ENCODE measurements around the gene AP5Z1.

AP5Z1 gene

DNA sequence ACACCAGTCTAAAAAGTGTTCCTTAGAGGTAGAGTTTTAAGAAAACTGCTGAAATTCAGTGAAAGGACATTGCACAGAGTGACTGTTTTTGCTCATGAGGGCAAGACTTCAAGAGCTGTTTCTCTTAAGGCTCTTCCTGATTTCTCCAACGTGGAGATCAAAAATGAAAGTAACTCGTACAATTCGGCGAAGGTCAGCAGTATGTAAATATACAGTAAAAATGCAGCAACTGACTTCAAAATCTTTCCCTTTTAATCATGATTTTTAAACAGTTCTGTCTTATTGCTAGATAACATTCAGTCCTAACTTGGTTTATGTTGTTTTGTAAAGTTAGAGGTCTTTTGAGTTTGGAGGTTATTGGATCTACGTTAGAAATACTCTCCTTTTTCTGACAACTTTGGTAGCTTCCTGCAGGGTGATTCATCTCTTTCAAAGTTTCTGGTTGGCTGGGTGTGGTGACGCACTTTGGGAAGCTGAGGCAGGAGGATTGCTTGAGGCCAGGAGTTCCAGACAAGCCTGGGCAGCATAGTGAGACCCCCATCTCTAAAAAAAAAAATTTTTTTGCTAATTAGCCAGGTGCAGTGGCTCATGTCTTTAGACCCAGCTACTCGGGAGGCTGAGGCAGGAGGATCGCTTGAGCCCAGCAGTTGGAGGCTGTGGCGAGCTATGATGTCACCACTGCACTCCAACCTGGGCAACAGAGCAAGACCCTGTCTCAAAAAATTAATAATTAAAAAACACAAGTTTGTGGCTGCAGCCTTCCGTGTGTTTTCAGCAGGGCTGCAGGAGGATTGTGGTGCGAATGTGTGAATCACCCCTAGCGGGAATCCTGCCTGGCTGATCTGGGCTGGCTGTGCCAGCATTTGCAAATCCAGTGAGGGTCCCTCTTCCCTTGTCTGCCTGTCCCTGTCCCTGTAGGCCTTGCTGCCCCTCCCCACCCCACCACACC is 29.2 kb upstream of the AP5Z1 start:
- DNase-seq, result no peak

DNA sequence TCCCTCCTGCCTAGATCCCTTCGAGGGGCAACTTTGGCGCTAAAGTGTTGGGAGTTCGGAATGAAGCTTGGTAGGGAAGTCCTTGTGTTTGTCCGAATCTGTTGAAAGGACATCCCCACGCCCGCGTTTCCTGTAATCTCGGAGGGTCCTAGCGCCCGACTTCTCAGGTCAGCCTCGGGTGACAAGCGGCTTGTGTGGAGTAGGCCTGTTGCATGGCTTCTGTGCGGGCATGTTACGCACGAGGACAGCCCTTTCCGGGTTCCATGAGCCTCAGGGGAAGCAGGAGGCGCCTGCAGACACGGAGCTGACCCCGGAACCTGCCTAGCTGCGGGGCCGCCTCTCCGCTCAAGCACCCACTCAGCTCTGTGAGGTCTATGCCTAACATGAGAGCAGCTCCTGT is 28.4 kb upstream of the AP5Z1 start:
- no peak for DNase-seq

DNA sequence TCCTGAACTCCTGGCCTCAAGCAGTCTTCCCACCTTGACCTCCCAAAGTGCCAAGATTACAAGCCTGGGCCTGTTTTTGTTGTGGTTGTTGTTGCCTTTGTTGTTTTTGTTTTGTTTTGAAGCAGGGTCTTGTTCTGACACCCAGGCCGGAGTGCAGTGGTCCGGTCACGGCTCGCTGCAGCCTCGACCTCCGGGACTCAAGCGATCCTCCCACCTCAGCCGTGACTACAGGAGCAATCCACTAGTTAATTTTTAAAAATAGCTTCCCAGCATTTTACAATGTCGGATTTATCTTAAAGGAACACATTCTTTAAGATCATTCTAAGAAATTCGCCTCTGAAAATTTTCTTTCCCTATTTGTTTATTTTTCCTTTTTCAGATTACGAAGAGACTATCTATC is 27.7 kb upstream of the AP5Z1 start:
- DNase-seq, result no peak

DNA sequence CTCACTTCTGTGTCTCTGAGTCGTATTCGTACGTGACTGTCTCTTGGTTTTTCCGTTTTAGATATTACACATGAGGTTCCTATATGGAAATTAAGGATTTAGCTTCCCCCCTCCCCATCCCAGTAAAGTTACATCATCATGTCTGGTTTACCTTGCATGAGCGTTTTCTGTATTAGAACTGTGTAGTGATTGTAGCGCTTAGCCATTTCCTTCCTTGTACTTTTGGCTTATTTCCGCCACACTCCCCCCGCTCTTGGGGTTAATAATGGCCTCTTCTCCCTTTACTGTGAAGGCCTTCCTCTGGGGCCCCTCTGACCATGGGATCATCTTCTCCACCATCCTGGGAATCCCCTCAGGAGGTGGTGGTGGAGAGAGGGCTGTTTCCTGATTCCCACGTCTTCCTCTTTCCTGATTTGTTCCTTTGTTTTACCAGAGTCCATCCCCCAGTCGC is 27.2 kb upstream of the AP5Z1 start:
- no peak for DNase-seq

DNA sequence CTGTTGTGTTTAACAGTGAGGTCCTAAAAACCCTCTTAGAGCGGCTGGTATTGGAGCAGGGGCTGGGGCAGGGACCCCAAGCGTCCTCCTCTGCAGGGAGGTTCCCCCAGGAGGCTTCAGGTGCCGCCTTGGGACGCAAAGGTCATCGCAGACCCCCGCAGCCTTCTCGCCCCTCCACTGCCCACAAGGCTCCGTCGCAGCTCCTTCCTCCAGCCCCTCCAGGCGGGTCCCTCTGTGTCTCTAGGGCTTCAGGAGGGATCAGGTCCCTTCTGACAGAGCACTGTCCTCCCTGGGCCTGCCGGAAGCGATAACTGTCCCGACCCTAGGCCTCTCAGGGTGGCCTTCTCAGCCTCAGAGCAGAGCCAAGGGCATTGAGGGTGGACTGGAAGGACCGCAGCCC is 26.1 kb upstream of the AP5Z1 start:
- no peak for DNase-seq

DNA sequence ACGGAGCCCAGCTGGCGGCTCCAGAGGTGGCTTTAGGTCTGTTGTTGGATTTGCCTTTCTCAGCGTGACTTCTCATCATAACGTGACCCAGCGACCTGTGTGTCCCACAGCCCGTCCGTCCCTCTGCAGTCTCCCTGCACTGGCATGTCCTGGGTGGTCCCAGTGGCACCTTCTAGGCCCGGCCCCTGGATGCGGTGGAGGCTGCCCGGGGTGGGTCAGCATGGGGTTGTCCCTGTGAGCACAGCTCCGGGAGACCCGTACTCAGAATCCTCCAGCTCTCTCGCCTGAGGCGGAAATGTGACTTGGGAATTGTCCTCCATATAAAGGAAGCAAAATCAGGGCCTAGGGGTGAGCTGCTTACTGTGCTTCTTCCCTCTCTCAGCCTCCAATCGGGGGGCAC is 25.6 kb upstream of the AP5Z1 start:
- DNase-seq, result no peak

DNA sequence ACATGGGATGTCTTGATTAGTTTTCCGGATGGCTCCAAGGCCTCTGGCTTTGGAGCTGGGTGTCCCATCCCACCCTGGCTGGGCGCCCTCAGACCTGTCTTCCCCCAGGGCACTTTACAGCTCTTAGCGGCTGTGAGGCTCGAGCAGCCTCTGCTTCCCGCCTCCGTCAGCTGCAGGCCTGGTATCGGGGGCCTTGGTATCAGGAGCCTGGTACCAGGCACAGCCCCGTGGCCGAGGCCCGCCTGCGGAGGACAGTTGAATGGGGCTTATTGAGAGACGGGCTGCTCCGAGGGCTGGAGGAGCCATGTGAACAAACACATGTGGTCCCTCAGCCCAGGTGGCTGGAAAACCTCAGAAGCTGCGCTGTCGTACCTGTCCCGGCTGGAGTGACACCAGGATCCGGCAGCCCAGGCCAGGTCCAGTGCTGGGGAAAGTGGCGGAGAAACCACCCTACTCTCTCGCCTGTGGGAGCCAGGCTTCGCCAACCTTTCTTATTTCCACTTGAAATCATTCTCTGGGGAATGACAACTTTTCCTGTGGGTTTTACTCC is 23.9 kb upstream of the AP5Z1 start:
- DNase-seq, result no peak

DNA sequence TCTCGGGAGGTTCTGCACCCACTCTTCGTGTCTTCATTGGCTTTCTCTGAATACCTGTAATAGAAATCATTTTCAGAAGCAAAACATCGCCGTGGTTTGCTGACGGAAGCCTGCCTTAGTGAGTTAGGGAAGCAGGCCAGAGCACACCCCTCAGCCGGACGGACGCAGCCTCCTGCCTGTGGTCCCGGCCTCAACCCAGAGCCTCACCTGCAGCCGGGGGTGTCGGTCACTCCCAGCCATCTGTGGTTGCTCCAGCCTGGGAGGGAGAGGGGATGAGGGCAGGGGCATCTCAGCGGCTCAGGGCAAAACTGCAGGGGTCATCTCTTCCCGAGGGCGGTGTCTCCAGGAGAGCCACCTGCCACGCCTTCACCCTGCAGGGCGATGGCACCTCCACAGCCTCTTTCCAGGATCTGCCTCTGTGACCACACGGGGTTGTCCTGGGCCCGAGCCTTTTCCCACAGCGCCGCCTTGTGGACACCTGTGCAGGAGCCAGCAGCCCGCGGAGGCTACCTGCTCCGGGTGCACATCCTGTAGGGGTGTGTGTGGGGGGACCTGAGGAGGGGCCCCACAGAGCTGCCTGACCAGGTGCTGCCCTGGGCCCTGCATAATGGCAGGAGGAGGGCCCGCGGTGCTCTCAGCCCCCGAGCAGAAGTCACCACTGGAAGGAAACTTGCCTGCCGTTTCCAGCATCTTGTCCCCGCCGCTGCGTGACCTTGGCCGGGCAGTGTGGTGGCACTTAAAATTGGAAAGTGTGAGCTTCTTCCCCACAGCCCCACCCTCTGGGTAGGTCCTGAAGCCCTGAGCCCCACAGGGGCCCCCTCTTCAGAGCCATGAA is 21.6 kb upstream of the AP5Z1 start:
- DNase-seq, result peak; percentile 78

DNA sequence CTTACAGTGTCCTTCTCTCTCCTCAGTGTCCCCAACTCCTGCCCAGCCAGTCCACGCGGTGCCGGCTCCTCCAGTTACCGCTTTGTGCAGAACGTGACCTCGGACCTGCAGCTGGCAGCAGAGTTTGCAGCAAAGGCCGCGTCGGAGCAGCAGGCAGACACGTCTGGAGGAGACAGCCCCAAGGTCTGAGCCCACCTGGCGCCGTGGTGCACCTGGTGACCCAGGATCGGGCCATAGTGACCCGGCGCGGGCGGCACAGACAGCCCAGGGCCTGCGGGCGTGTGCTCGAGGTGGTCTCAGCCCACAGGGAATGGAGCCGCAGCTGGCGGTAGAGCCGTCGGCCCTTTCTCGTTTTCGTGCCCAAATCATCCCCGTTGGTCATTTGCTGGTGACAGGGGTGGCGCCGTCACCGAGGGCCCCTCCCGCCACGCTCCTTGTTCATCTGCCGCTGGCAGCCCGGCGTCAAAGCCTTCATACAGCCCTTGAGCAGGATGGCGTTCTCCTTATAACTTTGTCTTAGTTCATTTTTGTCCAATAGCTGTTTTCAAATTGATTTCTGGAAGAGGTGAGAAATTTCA is 20.9 kb upstream of the AP5Z1 start:
- DNase-seq, result no peak

DNA sequence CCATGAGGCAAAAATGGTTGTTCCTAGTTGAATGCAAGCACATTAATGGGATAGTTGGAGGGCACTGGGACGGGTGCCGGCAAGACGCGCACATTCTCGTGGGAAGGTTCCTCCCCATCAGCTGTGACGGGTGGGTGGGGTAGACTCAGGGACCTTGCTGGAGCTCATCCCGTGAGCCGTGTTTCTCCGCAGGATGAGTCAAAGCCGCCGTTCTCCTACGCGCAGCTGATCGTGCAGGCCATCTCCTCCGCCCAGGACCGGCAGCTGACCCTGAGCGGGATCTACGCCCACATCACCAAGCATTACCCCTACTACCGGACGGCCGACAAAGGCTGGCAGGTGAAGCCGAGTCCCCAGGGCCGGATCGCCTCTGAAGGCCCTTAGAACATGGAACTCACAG is 20.4 kb upstream of the AP5Z1 start:
- no peak for DNase-seq

DNA sequence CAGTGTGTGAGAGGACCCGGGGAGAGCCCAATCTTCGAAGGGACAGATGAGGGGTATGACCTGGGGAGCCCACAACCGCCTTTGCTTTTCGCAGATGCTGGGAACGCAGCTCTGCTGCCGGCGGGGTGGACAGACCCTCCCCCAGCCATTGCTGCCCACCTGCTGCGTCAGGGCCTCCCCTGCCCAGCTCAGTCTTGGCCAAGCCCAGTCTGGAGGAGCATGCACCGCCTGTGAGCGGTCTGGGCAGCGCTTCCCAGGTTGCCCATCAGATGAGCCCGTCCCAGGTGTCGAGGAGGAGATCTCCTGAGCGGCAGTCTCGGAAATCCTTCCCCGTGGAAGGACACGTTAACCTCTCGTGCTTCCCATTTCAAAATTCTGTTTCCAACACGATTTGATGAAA is 17.3 kb upstream of the AP5Z1 start:
- no peak for DNase-seq

DNA sequence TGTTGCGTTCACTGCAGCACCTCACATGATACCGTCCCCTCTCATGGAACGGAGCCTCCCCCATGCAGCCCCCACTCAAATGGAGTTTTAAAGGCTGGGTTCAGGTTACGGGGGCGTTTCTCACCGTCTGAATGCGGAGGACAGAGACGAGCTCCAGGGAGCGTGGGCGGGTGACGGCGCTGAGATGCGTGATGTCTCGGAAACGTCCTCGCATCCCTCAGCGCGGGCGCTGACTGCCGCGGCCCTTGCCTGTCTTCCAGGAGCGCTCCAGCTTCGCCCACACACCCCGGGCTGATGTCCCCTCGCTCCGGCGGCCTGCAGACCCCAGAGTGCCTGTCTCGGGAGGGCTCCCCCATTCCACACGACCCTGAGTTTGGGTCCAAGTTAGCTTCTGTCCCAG is 16.6 kb upstream of the AP5Z1 start:
- no peak for DNase-seq

DNA sequence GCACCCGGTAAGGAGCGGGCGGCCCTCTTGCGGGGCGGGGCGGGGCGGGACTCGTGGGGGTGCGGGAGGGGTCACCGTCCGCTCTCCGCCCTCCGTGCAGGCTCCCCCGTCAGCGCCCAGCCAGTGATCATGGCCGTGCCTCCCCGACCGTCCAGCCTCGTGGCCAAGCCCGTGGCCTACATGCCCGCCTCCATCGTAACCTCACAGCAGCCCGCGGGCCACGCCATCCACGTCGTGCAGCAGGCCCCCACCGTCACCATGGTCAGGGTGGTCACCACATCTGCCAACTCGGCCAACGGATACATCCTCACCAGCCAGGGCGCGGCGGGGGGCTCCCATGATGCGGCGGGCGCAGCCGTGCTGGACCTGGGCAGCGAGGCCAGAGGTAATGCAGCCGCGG is 16.2 kb upstream of the AP5Z1 start:
- no peak for DNase-seq

DNA sequence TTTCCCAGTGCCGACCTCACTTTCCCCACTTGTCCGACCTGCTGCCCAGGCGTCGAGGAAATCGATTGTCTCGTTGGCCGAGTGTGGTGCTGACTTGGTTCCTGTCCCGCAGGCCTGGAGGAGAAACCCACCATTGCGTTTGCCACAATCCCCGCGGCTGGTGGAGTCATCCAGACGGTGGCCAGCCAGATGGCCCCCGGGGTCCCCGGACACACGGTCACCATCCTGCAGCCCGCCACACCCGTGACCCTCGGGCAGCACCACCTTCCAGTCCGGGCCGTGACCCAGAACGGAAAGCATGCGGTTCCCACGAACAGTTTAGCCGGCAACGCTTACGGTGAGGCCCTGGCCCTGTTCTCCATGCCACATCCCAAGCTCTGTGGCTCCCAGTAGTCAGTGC is 14.5 kb upstream of the AP5Z1 start:
- DNase-seq, result no peak

DNA sequence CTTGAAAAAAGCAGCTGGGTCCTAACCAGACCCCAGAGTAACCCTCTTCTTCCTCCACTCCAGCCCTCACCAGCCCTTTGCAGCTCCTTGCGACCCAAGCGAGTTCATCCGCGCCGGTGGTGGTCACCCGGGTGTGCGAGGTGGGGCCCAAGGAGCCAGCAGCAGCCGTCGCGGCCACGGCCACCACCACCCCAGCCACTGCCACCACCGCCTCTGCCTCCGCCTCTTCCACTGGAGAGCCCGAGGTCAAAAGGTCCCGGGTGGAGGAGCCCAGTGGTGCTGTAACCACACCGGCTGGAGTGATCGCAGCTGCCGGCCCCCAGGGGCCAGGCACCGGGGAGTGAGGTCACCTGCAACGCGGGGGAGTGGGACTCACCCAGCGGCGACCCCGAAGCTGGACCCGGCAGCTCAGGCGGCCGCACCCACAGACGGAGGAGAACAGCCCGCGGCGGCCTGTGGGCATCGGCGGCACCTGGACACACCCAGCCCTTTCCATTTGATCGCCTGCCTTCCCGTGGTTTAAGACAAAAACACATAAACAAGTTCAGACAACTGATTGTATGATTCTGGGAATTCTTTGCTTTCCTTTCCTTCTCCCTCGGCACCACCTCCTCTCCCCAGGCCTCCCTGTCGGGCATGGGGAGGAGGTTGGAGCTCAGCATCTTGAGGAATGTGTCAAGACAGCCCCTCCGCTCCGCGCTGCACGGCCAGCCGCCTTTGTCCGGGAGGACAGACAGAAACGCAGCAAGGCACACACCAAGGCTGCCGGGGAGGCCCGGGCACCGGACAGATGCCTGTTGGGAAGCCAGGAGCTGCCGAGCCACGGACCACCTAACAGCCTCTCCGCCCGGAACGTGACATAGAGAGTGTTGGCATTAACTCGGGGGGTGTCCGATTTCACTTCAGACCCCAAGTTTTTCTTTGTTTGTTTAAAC is 13.0 kb upstream of the AP5Z1 start:
- no peak for DNase-seq

DNA sequence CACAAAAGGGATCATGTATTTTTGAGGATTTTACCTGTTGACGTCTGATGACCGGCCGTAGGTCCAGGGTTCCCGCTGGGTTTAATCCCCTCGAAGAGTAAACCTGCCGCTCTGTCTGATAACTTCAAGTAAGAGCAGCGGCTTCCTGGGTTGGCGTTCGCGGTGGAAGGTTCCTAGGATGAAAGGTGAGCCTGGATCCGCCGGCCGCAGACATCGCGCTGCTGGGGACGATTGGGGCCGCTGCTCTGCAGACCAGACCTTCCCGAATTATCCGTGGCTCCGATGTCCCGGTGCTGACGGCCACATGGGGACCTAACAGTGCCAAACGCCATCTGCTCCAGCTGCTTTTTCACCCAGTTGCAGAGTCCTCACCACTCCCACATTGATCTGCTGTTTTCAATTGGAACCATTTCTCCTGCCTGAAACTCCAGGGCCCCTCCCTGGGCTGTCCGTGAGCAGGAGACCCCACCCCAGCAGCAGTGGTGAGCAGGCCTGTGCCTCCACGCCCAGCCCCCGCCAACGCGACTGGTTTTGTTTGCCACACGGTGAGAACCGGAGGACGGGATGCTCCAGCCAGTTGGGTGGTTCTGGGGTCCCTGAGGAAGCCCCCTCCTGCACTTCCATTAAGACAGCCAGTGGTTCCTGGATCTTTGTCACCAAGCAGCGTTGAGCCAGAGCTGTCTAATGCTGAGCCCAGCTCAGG is 12.2 kb upstream of the AP5Z1 start:
- no peak for DNase-seq

DNA sequence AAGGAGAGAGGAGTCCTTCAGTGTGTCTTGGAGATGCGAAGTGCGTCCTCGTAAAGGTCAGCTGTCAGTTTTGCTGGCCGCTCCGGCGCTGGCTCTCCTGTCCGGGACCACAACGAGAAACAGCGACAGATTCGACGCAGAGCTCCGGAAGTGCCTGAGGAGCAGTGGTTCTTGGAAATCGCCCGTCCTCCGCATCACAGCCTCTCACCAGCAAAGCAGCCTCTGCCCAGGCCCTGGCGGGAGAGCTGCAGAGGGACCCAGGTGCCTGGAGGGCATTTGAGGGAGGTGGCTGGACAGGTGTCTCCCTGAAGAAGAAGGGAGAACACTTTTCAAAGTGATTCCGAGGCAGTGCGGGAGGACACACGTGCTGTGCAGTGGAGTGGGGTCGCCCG is 11.6 kb upstream of the AP5Z1 start:
- DNase-seq, result no peak

DNA sequence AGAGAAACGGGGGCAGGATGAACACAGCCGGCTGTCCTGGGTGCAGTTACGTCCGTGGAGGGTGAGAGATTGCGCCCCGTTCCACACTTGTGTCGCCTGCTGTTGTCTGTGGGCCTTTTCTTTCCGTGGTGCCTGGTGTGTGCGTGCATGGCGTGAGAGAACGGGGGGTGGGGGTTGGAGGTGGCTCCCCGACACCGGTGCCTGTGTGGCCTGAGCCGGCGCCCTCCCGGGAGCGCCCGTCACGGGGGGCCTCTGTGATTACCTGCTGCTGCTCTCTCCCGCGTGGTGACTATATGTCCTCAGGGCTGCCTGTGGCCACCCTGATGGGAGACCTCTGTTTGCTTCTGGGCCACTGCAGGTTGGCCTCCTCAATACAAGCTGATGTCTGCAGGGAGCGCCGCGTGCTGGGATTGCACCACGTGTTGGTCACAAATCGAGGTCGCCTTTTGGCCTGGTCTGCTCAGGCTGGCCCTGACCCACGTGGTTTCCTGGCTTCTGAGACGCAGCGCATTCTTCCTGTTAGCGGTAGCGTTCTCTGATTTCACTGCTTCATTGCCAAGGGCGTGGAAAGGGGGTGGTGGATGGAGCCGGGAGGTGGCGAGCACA is 10.9 kb upstream of the AP5Z1 start:
- no peak for DNase-seq

DNA sequence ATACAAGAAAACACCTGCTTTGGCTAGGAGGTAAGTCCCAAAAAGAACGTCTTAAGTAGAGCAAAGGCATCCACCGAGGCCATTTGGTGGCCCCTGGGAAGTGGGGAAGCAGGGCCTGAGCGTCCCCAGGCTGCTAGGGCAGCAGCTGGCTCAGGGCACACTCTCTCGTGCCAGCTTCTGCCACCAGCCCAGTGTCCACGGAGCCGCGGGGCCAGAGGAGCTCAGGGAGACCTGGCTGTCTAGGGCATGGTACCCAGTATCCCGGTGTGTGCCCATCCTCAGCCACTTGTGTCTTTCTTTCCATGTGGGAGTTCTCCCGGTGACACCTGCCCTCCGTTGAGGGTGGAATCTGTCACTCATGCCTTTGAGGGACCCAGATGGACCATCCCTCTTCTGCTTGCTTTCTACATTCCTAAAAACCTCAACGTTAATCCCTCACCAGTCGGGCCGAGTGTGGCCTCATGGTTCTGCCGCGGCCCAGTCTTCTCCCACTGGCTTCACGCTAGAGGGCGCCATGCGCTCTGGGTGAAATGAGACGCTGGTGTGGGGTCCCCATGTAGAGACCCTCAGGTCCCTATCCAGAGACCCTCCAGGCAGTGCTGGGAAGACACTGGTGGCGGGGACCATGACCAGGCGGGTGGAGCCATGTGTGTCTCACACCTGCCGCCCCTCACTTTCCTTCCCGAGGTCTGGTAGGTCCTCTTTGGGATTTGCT is 9.5 kb upstream of the AP5Z1 start:
- DNase-seq, result no peak

All from stimulated activated naive CD4-positive, alpha-beta T cell treated with Interleukin-2 at 50 U/mL for 16 hours (primary cell).